Measurements from ENCODE around the gene PPP2R5C.

Gene PPP2R5C

DNA sequence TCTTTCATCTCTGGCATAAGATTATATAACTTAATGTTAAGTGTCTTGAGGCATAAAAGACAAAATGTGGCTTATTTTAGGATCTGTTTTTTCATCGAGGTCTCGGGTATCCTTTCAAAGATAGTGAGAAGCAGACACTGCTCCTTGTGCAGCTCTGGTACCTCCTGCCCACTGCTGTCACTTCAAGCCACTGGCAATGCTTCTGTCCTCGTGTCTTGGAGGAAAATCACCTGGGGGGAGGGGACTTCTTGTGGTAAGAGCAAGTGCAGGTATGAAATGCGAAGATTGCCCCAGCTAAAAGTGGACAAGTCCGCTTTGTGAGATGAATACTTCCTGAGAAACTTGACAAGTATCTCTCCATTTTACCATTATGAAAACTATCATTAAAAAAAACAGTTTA, 165.1 kb downstream of the PPP2R5C start:
- DNase-seq: no peak

DNA sequence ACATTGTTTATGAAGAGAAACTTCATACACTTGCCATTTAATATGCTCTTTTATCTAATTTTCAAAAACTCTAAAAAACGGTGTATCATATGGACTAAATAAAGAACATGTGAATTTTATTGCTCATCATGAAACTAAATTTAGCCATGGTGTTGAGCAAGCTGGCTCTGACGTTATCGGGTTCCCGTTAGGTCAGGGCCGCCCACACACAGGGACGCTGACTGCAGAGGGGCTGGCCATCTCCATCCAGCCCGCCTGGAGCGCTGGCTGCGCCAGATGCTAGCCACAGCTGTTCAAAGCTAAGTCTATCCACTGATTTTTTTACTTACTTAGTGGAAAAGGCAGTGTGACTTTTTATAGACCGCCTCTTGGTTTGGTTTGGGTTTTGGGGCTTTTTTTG, 166.3 kb downstream of the PPP2R5C start:
- DNase-seq: no peak

DNA sequence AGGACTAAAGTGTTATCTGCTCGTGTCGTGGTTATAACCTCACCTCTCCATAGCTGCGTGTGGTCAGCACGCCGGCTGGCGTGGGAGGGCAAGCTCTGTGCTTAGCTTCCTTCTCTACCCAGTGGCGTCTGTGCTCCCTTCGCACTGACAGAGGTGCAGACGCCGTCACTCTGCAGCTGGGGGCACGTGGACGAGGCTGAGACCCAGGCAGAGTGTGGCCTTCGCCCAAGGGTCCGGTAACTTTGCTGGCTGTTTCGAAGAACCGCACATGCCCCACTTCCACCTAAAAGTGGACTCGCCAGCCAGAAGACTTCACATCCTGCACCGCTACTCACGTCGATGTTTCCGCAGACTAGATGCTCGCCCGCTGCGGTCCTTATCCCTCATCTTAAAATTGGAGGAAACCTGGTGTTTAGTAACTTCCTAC, 166.9 kb downstream of the PPP2R5C start:
- no peak for DNase-seq

DNA sequence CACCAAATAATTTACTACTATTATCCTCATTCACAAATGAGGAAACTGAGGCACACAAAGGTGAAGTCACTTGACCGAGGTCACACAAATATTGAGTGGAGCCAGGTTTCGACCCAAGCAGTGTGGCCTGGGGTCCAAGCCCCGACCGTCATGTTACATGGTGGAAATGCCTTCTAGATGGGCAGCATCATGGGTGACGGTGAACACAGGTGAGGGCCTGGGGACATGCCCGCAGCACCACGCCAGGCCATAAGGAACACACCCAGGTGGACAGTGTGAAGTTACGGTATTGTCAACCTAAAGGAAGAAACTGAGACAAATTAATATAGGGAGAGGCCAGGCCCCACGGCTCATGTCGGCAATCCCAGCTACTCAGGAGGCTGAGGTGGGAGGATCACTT, 167.6 kb downstream of the PPP2R5C start:
- DNase-seq: no peak

DNA sequence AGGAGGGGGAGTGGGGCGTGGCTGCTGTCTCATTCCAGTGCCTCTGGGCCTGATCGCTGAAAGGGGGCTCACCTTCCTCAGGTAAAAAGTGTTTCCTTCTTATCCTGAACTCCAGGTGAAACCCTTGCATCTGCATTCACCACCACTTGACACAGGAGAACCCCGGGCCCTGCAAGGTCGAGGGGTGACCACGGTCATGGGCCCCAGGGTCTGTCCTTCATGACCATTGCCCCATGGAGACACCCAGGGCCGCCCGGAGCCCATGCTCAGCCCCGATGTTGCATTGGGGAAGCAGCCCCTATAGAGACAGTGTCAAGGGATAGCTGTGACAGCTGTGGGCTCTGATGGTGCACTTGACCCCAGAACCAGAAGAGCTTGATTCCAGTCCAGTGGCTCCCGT, 168.4 kb downstream of the PPP2R5C start:
- no peak for DNase-seq

DNA sequence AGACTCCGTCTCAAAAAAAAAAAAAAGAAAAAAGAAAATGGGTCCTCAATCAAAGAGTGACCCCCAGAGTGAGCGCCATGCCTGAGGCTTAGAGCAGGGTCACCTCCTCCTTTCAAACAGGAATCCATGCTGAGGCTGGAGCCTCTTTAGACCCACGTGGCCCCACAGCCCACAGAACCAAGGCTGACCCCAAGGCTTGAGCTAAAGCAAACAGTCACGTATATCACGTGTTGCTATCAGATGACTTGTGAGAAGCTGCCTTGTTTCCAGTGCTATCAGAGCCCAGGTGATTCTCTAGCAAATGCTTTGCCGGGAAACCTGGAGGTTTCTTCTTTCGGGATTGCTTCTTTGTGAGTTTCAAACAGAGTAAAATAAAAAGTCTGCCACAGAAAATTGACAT, 171.2 kb downstream of the PPP2R5C start:
- DNase-seq: no peak

DNA sequence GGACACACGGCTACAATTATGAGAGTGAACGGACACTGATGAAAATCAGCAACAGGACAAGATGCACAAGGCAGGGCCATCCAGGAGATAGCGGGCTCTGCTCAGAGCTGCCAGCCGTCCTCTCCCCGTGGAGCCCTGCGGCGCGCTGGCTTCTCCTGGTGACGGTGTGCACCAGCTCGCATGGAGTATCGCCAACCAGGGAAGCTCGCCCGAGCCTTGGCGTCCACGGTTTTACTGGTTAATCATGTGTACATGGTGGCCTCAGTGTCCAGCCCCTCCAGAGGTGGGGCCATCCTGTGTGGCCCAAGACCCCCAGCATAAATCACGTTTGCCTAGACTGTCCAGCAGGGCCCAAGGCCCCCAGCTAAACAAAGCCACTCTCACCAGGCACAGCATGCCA, 171.7 kb downstream of the PPP2R5C start:
- no peak for DNase-seq

DNA sequence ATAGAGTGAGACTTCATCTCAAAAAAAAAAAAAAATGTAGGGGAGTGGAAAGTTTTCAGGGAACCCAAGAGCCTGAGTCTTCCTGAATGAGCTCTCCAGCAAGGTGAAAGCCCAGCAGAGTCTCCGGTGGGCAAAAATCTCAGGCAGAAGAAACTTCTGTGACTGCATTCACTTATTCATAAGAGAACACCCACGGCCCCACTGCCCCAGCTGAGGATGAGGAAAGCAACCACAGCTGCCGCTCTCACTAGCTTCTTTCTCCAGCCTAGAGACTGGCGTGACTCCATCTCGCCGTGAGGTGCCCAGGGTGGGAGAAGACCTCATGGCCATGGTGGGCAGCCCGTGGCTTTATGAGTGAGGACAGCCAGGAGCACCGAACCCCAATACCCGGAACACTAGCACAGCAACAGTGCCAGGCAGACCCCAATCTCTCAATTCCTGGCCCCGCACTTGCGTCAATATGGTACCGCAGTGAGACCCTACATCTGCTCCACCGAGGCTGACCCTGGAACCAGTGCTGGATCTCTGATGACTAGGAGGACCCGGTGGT, 173.2 kb downstream of the PPP2R5C start:
- DNase-seq: no peak

DNA sequence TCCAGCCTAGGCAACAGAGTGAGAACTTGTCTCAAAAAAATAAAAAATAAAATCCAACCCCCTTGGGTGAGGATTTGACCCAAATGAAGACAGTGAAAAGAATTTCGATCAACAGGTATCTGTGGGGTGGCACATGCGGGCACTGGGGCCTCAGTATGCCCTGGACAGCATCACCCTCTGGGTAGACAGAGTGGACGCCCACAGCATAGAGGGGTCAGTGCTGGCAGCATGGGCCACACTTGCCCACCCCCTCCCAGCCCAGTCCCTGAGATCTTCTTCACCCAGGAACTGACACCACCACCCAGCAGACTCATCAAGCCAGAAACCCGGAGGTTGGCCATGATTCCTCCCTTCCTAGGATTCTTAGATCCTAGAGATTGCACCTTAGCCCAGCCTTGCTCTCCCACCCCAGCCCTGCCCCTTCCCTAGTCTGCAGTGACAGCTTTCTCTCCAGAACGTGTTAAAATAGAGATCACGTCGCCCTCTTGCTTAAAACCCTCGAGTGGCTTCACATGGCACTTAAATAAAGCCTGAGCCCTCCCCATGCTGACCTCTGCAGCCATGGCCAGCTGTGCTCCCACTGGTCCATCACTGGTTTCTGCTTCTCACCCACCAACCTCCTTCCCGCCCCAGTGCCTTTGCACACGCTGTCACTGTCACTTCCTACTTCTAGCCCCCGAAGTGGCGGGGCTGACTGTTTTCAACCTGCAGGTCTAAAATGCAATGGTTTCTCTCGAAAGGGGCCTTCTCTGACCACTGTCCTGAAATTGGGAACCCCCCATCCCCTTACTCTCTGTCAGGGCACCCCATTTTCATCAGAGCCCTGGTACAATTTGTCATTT, 176.6 kb downstream of the PPP2R5C start:
- no peak for DNase-seq

DNA sequence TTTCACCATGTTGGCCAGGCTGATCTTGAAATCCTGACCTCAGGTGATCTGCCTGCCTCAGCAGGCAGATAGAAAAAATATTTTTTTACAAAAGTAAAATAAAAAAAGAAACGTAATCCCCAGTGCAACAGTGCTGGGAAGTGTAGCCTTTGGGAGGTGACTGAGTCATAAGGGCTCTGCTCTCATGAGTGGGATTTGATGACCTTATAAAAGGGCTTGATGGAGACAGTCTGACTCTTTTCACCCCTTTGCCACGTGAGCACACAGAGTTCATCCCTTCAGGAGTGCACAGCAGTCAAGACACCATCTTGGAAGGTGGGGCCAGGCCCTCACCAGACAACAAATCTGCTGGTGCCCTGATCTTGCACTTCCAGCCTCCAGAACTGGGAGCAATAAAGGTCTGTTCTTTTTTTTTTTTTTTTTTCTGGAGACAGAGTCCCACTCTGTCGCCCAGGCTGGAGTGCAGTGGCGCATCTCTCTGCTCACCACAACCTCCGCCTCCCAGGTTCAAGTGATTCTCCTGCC, 178.2 kb downstream of the PPP2R5C start:
- no peak for DNase-seq

DNA sequence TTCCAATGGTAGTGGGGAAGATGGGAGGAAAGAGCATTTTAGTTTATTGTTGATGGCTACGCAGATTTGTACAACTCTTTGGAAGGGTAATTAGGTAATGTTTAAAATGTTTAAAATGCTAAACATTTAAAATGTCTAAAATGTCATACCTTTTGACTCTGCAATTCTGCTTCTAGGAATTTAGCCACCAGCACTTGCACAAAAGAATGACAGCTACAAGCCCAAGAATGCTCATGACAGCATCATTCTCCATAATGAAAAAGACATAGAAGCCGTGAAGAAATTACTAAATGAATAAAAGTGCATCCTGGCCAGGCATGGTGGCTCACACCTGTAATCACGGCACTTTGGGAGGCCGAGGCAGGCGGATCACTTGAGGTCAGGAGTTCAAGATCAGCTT, 182.9 kb downstream of the PPP2R5C start:
- no peak for DNase-seq

DNA sequence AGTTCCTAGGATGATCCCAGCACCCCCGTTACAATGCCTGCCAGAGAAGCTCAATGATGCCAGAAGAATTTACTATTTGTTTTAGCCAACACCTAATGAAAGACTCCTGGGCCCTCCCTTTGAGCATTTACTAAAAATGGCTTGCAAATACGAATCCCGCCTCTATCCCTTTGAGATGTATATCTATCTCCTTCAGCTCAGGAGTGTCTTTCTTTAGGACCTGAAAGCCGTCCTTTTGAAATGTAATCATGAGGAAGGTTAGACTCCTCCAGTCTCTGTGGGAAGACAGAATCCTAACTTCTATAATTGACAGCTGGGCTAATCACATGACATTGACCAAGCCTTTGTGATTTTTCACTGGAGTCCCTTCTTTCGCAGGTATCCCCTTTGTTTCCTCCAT, 183.7 kb downstream of the PPP2R5C start:
- DNase-seq: no peak

DNA sequence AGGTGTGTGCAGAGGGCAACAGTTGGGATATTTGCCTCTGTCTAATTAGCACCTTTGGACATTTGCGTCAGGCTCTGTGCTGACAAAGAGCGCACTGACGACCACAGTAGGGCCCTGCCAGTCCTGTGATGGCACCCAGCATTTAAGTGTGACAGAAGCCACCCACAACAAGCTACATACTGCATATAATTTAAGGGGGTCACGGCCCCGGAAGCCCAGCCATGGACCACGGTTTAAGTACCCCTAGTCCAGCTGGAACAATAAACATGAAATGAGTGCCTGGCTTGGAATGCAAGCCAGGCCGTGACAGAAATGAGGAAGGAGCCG, 186.0 kb downstream of the PPP2R5C start:
- DNase-seq: peak in 1 of 2 experiments; percentile 52

DNA sequence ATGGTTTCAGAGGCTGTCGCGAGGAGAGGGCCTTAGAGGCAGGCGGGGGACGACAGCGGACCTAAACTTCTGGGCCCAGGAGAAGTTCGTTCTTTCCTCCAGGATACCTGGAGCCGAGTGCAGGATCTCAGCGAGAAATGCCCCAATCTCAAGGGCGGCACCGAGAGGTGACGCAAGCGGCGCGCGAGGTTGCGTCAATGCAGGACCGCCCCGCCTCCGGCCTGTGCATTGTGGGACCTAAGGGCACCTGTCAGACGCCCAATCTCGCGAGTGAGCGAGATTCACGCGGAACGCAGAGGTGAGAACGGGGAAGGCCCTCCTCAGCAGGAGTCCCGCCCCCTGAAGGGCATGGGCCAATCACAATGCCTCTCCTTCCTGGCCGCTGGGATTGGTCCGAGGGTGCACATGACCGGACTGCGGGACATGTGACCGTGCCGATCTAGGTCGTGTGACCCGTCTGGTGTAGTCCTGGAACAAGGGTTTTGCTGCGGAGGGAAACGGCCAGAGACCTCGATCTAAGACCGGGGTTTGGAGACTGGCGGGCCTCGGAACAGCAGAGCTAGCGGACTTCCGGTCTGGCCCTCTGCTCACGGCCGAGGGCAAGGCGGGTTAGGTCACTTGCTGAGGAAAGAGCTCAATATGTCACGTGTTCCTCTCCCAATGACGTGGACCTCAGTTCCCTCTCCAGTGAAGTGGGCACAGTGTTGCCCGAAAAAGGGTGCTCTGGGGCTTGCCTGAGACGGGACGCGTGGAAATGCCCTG, 186.6 kb downstream of the PPP2R5C start:
- DNase-seq: peak; percentile 100

DNA sequence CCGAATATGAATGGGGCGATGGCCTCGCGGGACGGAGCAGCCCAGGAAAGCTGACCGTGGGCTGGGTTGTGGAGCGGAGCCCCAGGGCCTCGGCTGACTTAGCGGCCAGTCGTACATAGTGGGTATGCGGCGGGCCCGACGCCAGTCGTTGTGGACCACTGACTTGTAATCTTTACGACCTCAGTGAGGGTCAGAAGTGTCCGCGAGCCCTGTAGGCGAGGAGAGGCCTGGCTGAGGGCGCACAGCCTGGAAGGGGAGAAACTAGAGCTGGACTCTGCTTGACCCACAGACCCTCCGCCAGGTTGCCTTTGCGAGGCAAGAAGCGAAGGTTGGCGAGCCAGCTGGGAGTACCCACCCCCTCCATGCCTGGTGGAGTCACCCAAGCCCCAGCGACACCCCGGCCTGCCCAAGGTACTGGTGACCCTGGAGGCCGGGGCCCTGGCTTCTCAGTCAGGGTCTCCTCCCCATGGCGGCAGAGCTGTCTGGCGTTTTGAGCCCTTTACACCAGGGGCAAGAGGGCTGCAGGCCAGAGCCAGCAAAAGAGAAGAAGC, 187.2 kb downstream of the PPP2R5C start:
- DNase-seq: no peak

DNA sequence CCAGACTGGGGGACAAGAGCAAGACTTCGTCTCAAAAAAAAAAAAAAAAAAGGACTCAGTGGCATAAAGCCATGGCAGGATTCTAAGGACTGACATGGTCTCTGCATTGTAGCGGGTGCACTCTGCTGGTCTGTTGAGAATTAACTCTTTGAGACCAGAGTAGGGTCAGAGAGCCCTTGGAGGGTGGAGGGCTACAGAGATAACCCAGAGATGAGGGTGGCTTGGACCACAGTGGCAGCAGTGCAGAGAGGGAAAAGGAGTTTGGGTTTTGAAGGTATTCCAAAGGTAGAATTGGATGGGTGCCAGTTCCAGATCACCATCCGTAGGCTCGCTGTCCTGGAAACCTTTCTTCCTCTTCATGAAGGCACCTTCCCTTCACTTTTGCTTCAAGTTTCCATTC, 188.6 kb downstream of the PPP2R5C start:
- no peak for DNase-seq

DNA sequence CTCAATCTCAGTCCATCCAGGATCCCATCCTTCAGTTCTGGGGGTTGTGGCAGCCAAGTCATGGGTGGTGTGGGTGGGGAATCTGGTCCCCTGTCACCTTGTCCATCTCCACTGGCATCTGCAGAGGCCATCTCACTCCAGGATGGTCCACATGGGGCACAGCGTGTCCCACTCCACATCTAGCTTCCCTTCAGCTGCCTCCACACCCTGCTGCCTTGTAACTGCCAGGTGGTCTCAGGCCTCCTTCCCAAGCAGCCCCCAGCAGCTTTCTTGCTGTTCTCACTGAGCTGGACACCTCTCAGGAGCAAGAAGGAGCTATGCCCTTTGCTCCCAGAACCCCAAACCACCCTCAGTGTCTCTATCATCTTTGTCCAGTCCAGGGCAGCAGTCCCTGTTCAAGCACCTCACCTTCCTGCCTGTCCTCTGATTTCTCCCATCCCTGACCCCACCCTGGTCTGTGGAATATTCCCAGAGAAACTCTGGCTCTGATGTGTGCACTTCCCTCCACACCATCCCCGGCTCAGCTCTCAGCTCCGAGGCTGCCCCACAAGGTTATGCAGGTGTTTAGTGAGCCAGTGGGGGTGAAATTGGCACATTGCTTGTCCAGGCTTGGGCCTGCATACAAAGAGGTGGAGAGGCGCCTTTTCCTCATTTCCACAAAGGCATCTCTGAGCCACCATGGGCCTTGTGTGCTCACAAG, 189.2 kb downstream of the PPP2R5C start:
- no peak for DNase-seq

DNA sequence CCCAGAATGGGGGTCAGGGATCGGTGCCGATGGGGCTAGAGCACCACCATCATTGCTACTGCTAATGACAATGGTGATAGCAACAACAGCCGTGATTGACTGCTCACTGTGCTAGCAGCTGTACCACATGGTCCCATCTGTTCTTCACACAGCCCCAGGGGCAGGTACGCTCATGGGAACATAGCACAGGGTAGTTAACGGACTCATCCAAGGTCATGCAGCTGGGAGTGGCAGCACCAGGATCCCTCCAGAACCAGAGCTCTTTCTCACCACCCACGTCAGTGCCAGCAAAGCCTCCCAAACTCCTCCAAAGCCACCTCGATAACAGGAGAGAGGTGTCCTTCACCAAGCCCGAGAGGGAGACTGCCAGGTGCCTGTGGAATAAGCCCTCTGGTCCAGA, 191.6 kb downstream of the PPP2R5C start:
- no peak for DNase-seq

DNA sequence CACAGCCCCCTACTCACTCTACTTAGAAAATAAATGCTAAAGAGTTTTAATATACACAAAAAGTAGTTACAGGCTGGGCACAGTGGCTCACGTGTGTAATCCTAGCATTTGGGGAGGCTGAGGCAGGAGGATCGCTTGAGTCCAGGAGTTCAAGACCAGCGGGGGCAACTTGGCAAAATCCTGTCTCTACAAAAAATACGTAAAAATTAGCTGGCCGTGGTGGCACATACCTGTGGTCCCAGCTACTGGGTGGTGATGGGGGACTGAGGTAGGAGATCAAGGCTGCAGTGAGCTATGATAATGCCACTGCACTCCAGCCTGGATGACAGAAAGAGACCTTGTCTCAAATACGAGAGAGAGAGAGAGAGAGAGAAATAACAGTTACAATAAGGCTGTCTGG, 193.0 kb downstream of the PPP2R5C start:
- no peak for DNase-seq

DNA sequence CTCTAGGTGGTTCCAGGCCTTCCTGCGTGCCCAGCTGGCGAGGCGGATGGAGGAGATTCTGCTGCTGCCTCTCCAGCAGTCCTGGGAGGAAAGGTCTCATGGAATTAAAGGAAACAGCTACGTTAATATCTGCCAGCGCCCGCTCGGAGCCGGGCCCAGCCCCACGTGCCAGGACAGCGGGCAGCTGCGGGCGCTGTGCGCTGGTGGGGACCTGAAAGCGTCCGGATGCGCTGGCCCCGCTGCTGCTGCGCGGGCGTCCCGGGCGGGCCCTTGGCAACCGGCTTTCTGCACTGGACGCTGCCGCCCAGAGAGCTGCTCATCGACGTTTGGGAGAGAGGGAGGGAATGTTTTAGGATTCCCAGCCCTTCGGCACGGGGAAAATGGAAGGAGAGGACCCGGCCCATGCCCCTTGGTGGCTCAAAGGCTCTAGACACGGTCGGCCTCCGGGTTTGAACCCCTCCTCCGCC, 194.2 kb downstream of the PPP2R5C start:
- no peak for DNase-seq

DNA sequence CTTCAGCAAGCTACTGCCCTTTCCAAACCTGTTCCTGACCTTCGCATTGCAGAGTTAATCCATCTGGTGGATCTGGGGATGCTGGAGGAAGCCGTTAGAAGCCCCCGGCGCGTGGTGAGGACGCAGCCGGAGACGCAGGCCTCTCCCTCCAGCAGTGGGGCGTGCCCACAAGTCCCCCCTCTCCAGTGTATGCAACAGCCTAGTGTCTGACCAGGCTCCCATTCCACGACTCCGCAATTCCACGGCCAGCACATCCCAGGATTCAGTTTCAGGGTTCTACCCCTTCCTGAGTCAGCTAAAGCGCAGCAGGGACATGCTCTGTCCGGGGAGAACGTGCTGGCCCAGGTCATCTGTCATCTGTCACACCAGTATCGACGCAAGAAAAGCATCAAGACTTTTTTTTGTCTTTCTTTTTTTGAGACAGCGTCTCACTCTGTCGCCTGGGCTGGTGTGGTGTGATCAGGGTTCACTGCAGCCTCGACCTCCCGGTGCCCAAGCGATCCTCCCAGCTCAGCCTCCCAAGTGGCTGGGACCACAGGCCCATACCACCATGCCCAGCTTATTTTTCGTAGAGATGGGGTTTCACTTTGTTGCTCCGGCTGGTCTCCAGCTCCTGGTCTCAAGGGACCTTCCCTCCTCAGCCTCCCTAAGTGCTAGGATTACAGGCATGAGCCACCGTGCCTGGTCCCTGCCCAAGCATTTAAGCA, 194.8 kb downstream of the PPP2R5C start:
- DNase-seq: no peak

All from NCI-H2081 (cell line).